H1 (cell line): ENCODE data around the gene HS6ST1. TPM values are rescaled to one million over a fixed set of nuclear protein-coding genes. Genes with fewer than 3 reads are reported as not detected.

Source experiments
- CTCF ChIA-PET: fragments of 300-600 bp; sonication (Branson Sonifier 250); formaldehyde crosslinking; loops from one replicate; lab custom pipeline; 2021; ENCODE audit not compliant: partially characterized antibody; lab: Charles Lee
- POLR2A ChIA-PET: fragments of 300-600 bp; sonication (Branson Sonifier 250); formaldehyde crosslinking; loops from one replicate; lab custom pipeline; 2021; ENCODE audit warnings: inconsistent platforms; ENCODE audit not compliant: partially characterized antibody; lab: Charles Lee
- DNase-seq, 2 experiments: peaks; one replicate each; pipeline versions ENCODE4 v3.0.0 to v3.0.0-alpha.2; 2010 to 2022; ENCODE audit warnings: low spot score in 2 of 2, low read depth in 1 of 2, mixed read lengths in 1 of 2
- FAIRE-seq: peaks from 2 replicates; lab custom pipeline; 2011; peaks lifted over from hg19 to GRCh38; lab: Jason Lieb, UNC
- H2AFZ ChIP-seq: 2 replicates; pipeline ENCODE4 v1.8.1; 2012; ENCODE audit warnings: low read length, inconsistent platforms
- H2AK5ac ChIP-seq: 2 replicates; pipeline ENCODE4 v1.6.1; 2013; ENCODE audit warnings: low read depth, low read length
- H2BK120ac ChIP-seq: replicated peaks from 2 replicates; pipeline ENCODE3; 2013; ENCODE audit warnings: low read depth, low read length, inconsistent platforms
- H2BK12ac ChIP-seq: 2 replicates; pipeline ENCODE4 v1.6.1; 2013; ENCODE audit warnings: low read depth, low read length
- H2BK15ac ChIP-seq: 2 replicates; pipeline ENCODE4 v1.6.1; 2013; ENCODE audit warnings: low read length
- H2BK20ac ChIP-seq: 2 replicates; pipeline ENCODE4 v1.6.1; 2013; ENCODE audit warnings: low read length
- H2BK5ac ChIP-seq: 2 replicates; pipeline ENCODE4 v1.6.1; 2013; ENCODE audit warnings: low read depth, low read length
- H3K14ac ChIP-seq: 2 replicates; pipeline ENCODE4 v1.6.1; 2013; ENCODE audit warnings: inconsistent platforms; ENCODE audit not compliant: insufficient read length
- H3K18ac ChIP-seq: 2 replicates; pipeline ENCODE4 v1.6.1; 2013; ENCODE audit warnings: low read length; ENCODE audit errors: extremely low read depth
- H3K23ac ChIP-seq: 2 replicates; pipeline ENCODE4 v1.6.1; 2013; ENCODE audit warnings: inconsistent platforms; ENCODE audit not compliant: insufficient read length
- H3K23me2 ChIP-seq: 2 replicates; pipeline ENCODE4 v1.6.1; 2013; ENCODE audit warnings: low read depth, low read length
- H3K27ac ChIP-seq: 2 replicates; pipeline ENCODE4 v1.6.1; 2011; ENCODE audit warnings: low read depth, low read length, inconsistent platforms
- H3K27me3 ChIP-seq, 4 experiments: replicated peaks in 1 of 4; 1 replicate in 1 of 4; 2 replicates in 3 of 4; pipeline versions ENCODE4 v1.6.1 to v1.8.1; 2011 to 2013; ENCODE audit warnings: low read length in 3 of 4, mild to moderate bottlenecking in 3 of 4, inconsistent platforms in 2 of 4, mixed read lengths in 2 of 4, moderate library complexity in 1 of 4; ENCODE audit not compliant: control insufficient read depth in 3 of 4, insufficient read depth in 3 of 4; ENCODE audit errors: extremely low read depth in 1 of 4
- H3K36me3 ChIP-seq, 4 experiments: 2 replicates each; pipeline versions ENCODE4 v1.6.1 to v1.8.1; 2011 to 2013; ENCODE audit warnings: mild to moderate bottlenecking in 4 of 4, low read length in 3 of 4, moderate library complexity in 2 of 4, control low read depth in 1 of 4, inconsistent platforms in 1 of 4; ENCODE audit not compliant: insufficient read depth in 4 of 4, control insufficient read depth in 2 of 4
- H3K4ac ChIP-seq: replicated peaks from 2 replicates; pipeline ENCODE3; 2013; ENCODE audit warnings: low read length, low read depth, mixed read lengths, inconsistent platforms; ENCODE audit not compliant: insufficient read length
- H3K4me1 ChIP-seq, 4 experiments: replicated peaks in 1 of 4; 1 replicate in 1 of 4; 2 replicates in 3 of 4; pipeline versions ENCODE4 v1.6.1 to v1.8.1; 2011 to 2013; ENCODE audit warnings: low read length in 3 of 4, inconsistent platforms in 2 of 4, mixed read lengths in 1 of 4; ENCODE audit not compliant: insufficient read depth in 4 of 4, control insufficient read depth in 3 of 4
- H3K4me2 ChIP-seq, 2 experiments: 2 replicates each; pipeline versions ENCODE4 v1.6.1 to v1.8.1; 2011 to 2013; ENCODE audit warnings: low read depth in 2 of 2, low read length in 2 of 2, control low read depth in 1 of 2, inconsistent platforms in 1 of 2, mild to moderate bottlenecking in 1 of 2; ENCODE audit not compliant: insufficient read depth in 1 of 2
- H3K4me3 ChIP-seq, 4 experiments: fragments of 200-600, 300-600 bp in 1 of 4; sonication (generic), shearing (Covaris generic), sonication (Bioruptor Twin) in 1 of 4; 2 replicates each; pipeline versions ENCODE4 v1.5.1 to v1.8.1; 2011 to 2016; ENCODE audit warnings: low read length in 4 of 4, low read depth in 3 of 4, control low read depth in 2 of 4, inconsistent platforms in 2 of 4, mild to moderate bottlenecking in 2 of 4, mixed read lengths in 1 of 4, moderate library complexity in 1 of 4; ENCODE audit not compliant: insufficient read depth in 2 of 4; ENCODE audit errors: extremely low read depth in 1 of 4
- H3K56ac ChIP-seq: replicated peaks from 2 replicates; pipeline ENCODE3; 2013; ENCODE audit warnings: low read depth, mild to moderate bottlenecking, mixed read lengths, low read length, inconsistent platforms; ENCODE audit not compliant: insufficient read length
- H3K79me1 ChIP-seq: 2 replicates; pipeline ENCODE4 v1.6.1; 2013; ENCODE audit warnings: low read depth, low read length, control low read depth
- H3K79me2 ChIP-seq, 2 experiments: 2 replicates each; pipeline versions ENCODE4 v1.6.1 to v1.8.1; 2012 to 2013; ENCODE audit warnings: low read length in 2 of 2, mild to moderate bottlenecking in 2 of 2, inconsistent platforms in 1 of 2; ENCODE audit not compliant: insufficient read depth in 2 of 2, control insufficient read depth in 1 of 2
- H3K9ac ChIP-seq, 4 experiments: replicated peaks in 1 of 4; 1 replicate in 1 of 4; 2 replicates in 3 of 4; pipeline versions ENCODE4 v1.6.1 to v1.8.1; 2011 to 2013; ENCODE audit warnings: low read depth in 3 of 4, low read length in 3 of 4, control low read depth in 2 of 4, mild to moderate bottlenecking in 2 of 4, moderate library complexity in 2 of 4, inconsistent platforms in 1 of 4; ENCODE audit errors: extremely low read depth in 1 of 4
- H3K9me3 ChIP-seq, 2 experiments: 2 replicates each; pipeline versions ENCODE4 v1.6.1 to v1.8.1; 2012 to 2013; ENCODE audit warnings: mild to moderate bottlenecking in 2 of 2, moderate library complexity in 2 of 2, control low read depth in 1 of 2, inconsistent platforms in 1 of 2, low read depth in 1 of 2, low read length in 1 of 2, mixed read lengths in 1 of 2; ENCODE audit not compliant: insufficient read depth in 2 of 2
- H4K20me1 ChIP-seq, 2 experiments: replicated peaks in 1 of 2; 2 replicates each; pipeline versions ENCODE3 to v1.8.1; 2011 to 2013; ENCODE audit warnings: inconsistent platforms in 2 of 2, low read length in 2 of 2, mild to moderate bottlenecking in 1 of 2; ENCODE audit not compliant: insufficient read depth in 2 of 2, control insufficient read depth in 1 of 2
- H4K5ac ChIP-seq: 2 replicates; pipeline ENCODE4 v1.6.1; 2013; ENCODE audit warnings: low read length, low read depth, mixed read lengths, inconsistent platforms; ENCODE audit not compliant: insufficient read length
- H4K8ac ChIP-seq: 2 replicates; pipeline ENCODE4 v1.8.0; 2013; ENCODE audit warnings: mild to moderate bottlenecking, moderate library complexity, low read length, inconsistent platforms; ENCODE audit not compliant: insufficient read depth; ENCODE audit errors: extremely low read depth
- H4K91ac ChIP-seq: replicated peaks from 2 replicates; pipeline ENCODE3; 2013; ENCODE audit warnings: low read length, mixed read lengths, inconsistent platforms; ENCODE audit not compliant: insufficient read length
- GTF2F1 ChIP-seq: IDR thresholded peaks from 2 replicates; pipeline ENCODE4 v1.6.1; 2012; ENCODE audit warnings: low read depth, low read length, improper control_type of control experiment, borderline replicate concordance
- polyA plus RNA-seq, 7 experiments: library from polyadenylated mRNA; depleted of rRNA in 3 of 7; stranded (reverse) in 5 of 7; unstranded in 2 of 7; fragments of >200 nt in 5 of 7; fragments of 200-250 nt in 2 of 7; gene quantifications; 1 replicate in 5 of 7; 2 replicates in 1 of 7; 4 replicates in 1 of 7; pipeline versions ENCODE4 v1.2.1 to v1.2.3, GENCODE V29; 2011 to 2013; ENCODE audit warnings: missing spikeins in 2 of 7, mixed read lengths in 2 of 7
- total RNA-seq: library from RNA; stranded (reverse); fragmentation: NEBNext Ultra II Directional; extraction: Animal tissue kit (Norgen Biotek cat#: 25700); gene quantifications from 2 replicates; pipeline ENCODE4 v1.2.1, GENCODE V29; 2021

HS6ST1 gene
- total and polyA plus RNA-seq, 2 of the 8 experiments (the other 6 are each of a cell fraction or from before 2014, with no cell fraction given): 37.4 to 74.6 TPM

GRCh38 chr2:128228894-128229293 lies 89.8 kb downstream of the HS6ST1 start:
- H3K4me2 ChIP-seq: no peak overlapping the region
- H3K56ac ChIP-seq: no peak overlapping the region
- H3K27me3 ChIP-seq: peaks cover 0 to 19% (median 9%) of the 10 kb centered on the region in 4 experiments; a peak in 5 of 7 replicates
- no peak overlapping the region for H2BK120ac ChIP-seq
- H3K4me1 ChIP-seq: peaks cover 0 to 3% (median 0%) of the 10 kb centered on the region in 4 experiments; a peak in 2 of 7 replicates
- H2BK12ac ChIP-seq: no peak overlapping the region
- H4K20me1 ChIP-seq: no peaks in the 10 kb centered on the region
- H3K18ac ChIP-seq: no peak overlapping the region
- H3K14ac ChIP-seq: no peak overlapping the region
- H3K79me2 ChIP-seq: no peaks in the 10 kb centered on the region
- H3K23ac ChIP-seq: no peak overlapping the region
- FAIRE-seq: no peak
- H3K23me2 ChIP-seq: peaks cover 10% of the 10 kb centered on the region; the same call in 1 of the 2 replicates
- no peak overlapping the region for H4K8ac ChIP-seq
- no peak overlapping the region for H4K91ac ChIP-seq
- no peak overlapping the region for H2BK5ac ChIP-seq
- H3K9ac ChIP-seq: no peak overlapping the region
- no peak overlapping the region for H2BK20ac ChIP-seq
- H2AK5ac ChIP-seq: no peak overlapping the region
- POLR2A ChIA-PET: interaction anchor here (1.2 kb wide), 1 partner anchor 24 kb away, joined by 4 read pairs; no protein-coding TSS in a partner anchor
- no peaks in the 10 kb centered on the region for H3K79me1 ChIP-seq
- no peaks in the 10 kb centered on the region for H3K36me3 ChIP-seq
- H3K4ac ChIP-seq: no peak overlapping the region
- H3K27ac ChIP-seq: no peak overlapping the region
- no peak for DNase-seq
- no peak overlapping the region for H4K5ac ChIP-seq
- H2AFZ ChIP-seq: no peak overlapping the region
- no peaks in the 10 kb centered on the region for H3K9me3 ChIP-seq
- no peak overlapping the region for H2BK15ac ChIP-seq
- no peak overlapping the region for H3K4me3 ChIP-seq
- CTCF ChIA-PET: no interaction called here
- no peak for TF ChIP-seq GTF2F1
